GM10266 (cell line): ENCODE results near the gene LRRN4CL.
A peak's percentile ranks its signal among the peaks of the same experiment; 100 is the strongest.

Experiments used
- DNase-seq: peaks from one replicate; pipeline ENCODE4 v3.0.0; 2012; ENCODE audit errors: extremely low spot score
- CTCF ChIP-seq: IDR thresholded peaks from 2 replicates; pipeline ENCODE4 v1.5.1; 2012; ENCODE audit warnings: mild to moderate bottlenecking, low read depth; ENCODE audit not compliant: control insufficient read depth, insufficient read depth; ENCODE audit errors: missing control alignments

Gene LRRN4CL

GRCh38 chr11:62726915-62727164, 37.5 kb upstream of the LRRN4CL start:
- peak; percentile 5 for TF ChIP-seq CTCF
- DNase-seq: no peak

- DNase-seq: no peak
- TF ChIP-seq CTCF: no peak
Measured at GRCh38 chr11:62726156-62726914, 37.0 kb upstream of the LRRN4CL start.

GRCh38 chr11:62725646-62726045, 36.3 kb upstream of the LRRN4CL start:
- no peak for TF ChIP-seq CTCF
- no peak for DNase-seq

GRCh38 chr11:62724171-62724570, 34.8 kb upstream of the LRRN4CL start:
- TF ChIP-seq CTCF: no peak
- DNase-seq: no peak

GRCh38 chr11:62721994-62722393, 32.7 kb upstream of the LRRN4CL start:
- no peak for DNase-seq
- TF ChIP-seq CTCF: no peak

GRCh38 chr11:62719302-62719978, 30.1 kb upstream of the LRRN4CL start:
- DNase-seq: no peak
- TF ChIP-seq CTCF: no peak

- no peak for TF ChIP-seq CTCF
- DNase-seq: no peak
Measured at GRCh38 chr11:62716816-62717215, 27.5 kb upstream of the LRRN4CL start.
